Osteoblast (primary cell): Measurements from ENCODE around the gene PLEKHA1. TPM values are rescaled to one million over a fixed set of nuclear protein-coding genes. Genes with fewer than 3 reads are reported as not detected.

Experiments
- DNase-seq: peaks from one replicate; pipeline ENCODE4 v3.0.0; 2011; ENCODE audit warnings: low spot score, mixed read lengths; ENCODE audit not compliant: insufficient read length; ENCODE audit errors: missing footprints
- H2AFZ ChIP-seq: 2 replicates; pipeline ENCODE4 v1.6.0; 2011; ENCODE audit warnings: mild to moderate bottlenecking, low read length
- H3K27ac ChIP-seq: 2 replicates; pipeline ENCODE4 v1.5.1; 2011; ENCODE audit warnings: mild to moderate bottlenecking, low read depth, low read length, moderate library complexity
- H3K27me3 ChIP-seq: 2 replicates; pipeline ENCODE4 v1.6.0; 2012; ENCODE audit warnings: mild to moderate bottlenecking, control low read depth, inconsistent platforms, low read length, moderate library complexity; ENCODE audit not compliant: insufficient read depth
- H3K36me3 ChIP-seq: 2 replicates; pipeline ENCODE4 v1.5.1; 2011; ENCODE audit warnings: mild to moderate bottlenecking, low read length, control low read depth, moderate library complexity; ENCODE audit not compliant: insufficient read depth
- H3K4me1 ChIP-seq: 2 replicates; pipeline ENCODE4 v1.5.1; 2011; ENCODE audit warnings: mild to moderate bottlenecking, low read length, control low read depth, moderate library complexity; ENCODE audit not compliant: insufficient read depth
- H3K4me2 ChIP-seq: 2 replicates; pipeline ENCODE4 v1.6.0; 2011; ENCODE audit warnings: mild to moderate bottlenecking, low read length; ENCODE audit not compliant: insufficient read depth
- H3K4me3 ChIP-seq: fragments of 200-600 bp; sonication (generic); 3 replicates; pipeline ENCODE4 v1.5.1; 2012; ENCODE audit warnings: mild to moderate bottlenecking, low read length, inconsistent platforms; ENCODE audit not compliant: insufficient read depth
- H3K79me2 ChIP-seq: 2 replicates; pipeline ENCODE4 v1.6.0; 2012; ENCODE audit warnings: mild to moderate bottlenecking, low read length, control low read depth, inconsistent platforms; ENCODE audit not compliant: insufficient read depth
- H3K9me3 ChIP-seq: 2 replicates; pipeline ENCODE4 v1.5.1; 2011; ENCODE audit warnings: low read depth, low read length, control low read depth
- H4K20me1 ChIP-seq: 2 replicates; pipeline ENCODE4 v1.6.0; 2012; ENCODE audit warnings: mild to moderate bottlenecking, low read length, control low read depth; ENCODE audit not compliant: insufficient read depth
- CTCF ChIP-seq: IDR thresholded peaks from 2 replicates; pipeline ENCODE4 v1.5.1; 2011; ENCODE audit warnings: mild to moderate bottlenecking, low read depth, low read length, moderate library complexity; ENCODE audit errors: extremely low read depth
- total RNA-seq: library from RNA; depleted of rRNA; stranded (reverse); fragments of >200 nt; gene quantifications from 2 replicates; pipeline ENCODE4 v1.2.3, GENCODE V29; 2012

The PLEKHA1 gene
- 17.4 and 19.7 TPM in 2 replicates for total RNA-seq

DNA sequence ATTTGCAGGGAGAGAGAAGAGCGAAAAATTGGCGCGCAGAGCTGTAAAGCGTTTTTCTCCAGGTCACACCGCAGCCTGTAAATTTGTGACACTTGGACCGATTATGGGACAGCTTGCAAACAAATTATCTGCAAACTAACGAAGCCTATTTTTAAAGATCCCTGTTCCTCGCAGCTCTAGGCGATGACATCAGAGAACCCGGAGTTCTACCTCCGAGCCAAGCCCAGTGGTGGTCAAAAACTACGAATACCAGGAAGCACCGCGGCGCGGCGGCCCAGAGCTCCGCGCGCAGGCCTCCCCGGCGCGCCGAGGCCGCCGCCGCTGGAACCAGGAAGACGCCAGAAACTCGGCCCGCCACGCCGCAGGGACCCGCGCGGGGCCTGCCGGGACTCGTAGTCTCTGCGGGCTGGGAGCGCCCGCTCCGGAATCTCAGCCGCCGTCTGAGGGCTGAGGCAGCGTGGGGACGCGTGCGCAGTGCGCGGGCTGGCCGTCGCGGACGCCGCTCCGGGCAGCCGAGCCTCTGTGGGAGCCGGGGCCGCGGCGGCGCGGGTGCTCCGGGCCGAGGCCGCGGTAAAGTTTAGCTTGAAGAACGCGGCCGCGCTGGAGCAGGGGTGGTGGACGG, at the start of gene PLEKHA1:
Gene PLEKHA1 (plus strand): TSS at position 472 of the 622 bp plus-strand sequence. CDS start 18,493 bp downstream, outside the sequence.
- H3K4me3 ChIP-seq: peak within 1 kb of the TSS; percentile 94
- H3K4me2 ChIP-seq: peak within 1 kb of the TSS; percentile 99
- no peaks in the 10 kb centered on the region for H3K36me3 ChIP-seq
- peaks cover 7% of the 10 kb centered on the region for H4K20me1 ChIP-seq
- H3K27ac ChIP-seq: peak within 1 kb of the TSS; percentile 63
- peaks cover 29% of the 10 kb centered on the region for H3K27me3 ChIP-seq
- H3K4me1 ChIP-seq: peaks cover 10% of the 10 kb centered on the region
- TF ChIP-seq CTCF: no peak
- peaks cover 21% of the 10 kb centered on the region for H3K79me2 ChIP-seq
- no peaks in the 10 kb centered on the region for H3K9me3 ChIP-seq
- peak; percentile 99 for DNase-seq
- peak within 1 kb of the TSS; percentile 96 for H2AFZ ChIP-seq

- Histone ChIP-seq H3K9me3 (no peaks in the 10 kb centered on the region), H3K4me1 (peaks cover 10% of the 10 kb centered on the region), H3K27me3 (peaks cover 9% of the 10 kb centered on the region), H3K4me2 (no peak overlapping the region), H3K4me3 (no peak overlapping the region), H4K20me1 (no peaks in the 10 kb centered on the region), H3K27ac (no peak overlapping the region), H2AFZ (no peak overlapping the region), H3K36me3 (no peaks in the 10 kb centered on the region), H3K79me2 (no peaks in the 10 kb centered on the region)
- no peak for TF ChIP-seq CTCF
- DNase-seq: no peak
These were observed 49.3 kb upstream of the PLEKHA1 start for GRCh38 chr10:122325235-122325634.

DNA sequence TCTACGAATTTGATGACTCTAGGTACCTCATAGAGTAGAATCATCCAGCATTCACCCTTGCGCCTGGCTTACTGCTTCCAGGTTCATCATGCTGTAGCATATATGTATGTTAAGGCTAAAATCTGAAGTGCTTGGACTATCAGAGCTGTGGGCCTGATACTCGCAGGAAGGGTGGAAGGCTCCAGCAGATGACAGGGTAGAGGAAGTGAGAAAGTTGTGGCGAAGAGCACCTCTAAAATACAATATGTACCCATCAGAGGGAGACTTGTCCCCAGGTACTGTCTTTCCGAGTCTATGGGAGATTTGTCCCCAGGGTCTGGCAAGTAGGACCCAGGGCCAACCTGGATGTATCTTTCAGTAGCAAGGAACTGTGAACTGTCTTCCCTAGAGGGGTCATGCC, 48.1 kb upstream of the PLEKHA1 start:
- Histone ChIP-seq H2AFZ (no peak overlapping the region), H3K36me3 (no peaks in the 10 kb centered on the region), H3K27me3 (peaks cover 16% of the 10 kb centered on the region), H4K20me1 (no peaks in the 10 kb centered on the region), H3K4me3 (no peak overlapping the region), H3K27ac (no peak overlapping the region), H3K79me2 (no peaks in the 10 kb centered on the region), H3K9me3 (no peaks in the 10 kb centered on the region), H3K4me2 (no peak overlapping the region), H3K4me1 (peaks cover 10% of the 10 kb centered on the region)
- TF ChIP-seq CTCF: no peak
- DNase-seq: no peak

GRCh38 chr10:122326806-122327205, 47.7 kb upstream of the PLEKHA1 start:
- no peak for TF ChIP-seq CTCF
- Histone ChIP-seq H3K79me2 (no peaks in the 10 kb centered on the region), H3K4me3 (no peak overlapping the region), H3K27me3 (peaks cover 16% of the 10 kb centered on the region), H3K9me3 (no peaks in the 10 kb centered on the region), H3K4me1 (peaks cover 10% of the 10 kb centered on the region), H4K20me1 (no peaks in the 10 kb centered on the region), H3K4me2 (no peak overlapping the region), H3K27ac (no peak overlapping the region), H2AFZ (no peak overlapping the region), H3K36me3 (no peaks in the 10 kb centered on the region)
- DNase-seq: no peak
